ENCODE results near the gene APBB1IP. TPM values are rescaled to one million over a fixed set of nuclear protein-coding genes. Genes with fewer than 3 reads are reported as not detected.
"Not testable (repeated sequence)": the region's sequence is repeated elsewhere in the genome, so short reads cannot be mapped to it uniquely, and the experiment has no call there.

Gene APBB1IP
- polyA plus RNA-seq, 3 donors = 24.6 to 78.7 (median 45.4) TPM

DNA sequence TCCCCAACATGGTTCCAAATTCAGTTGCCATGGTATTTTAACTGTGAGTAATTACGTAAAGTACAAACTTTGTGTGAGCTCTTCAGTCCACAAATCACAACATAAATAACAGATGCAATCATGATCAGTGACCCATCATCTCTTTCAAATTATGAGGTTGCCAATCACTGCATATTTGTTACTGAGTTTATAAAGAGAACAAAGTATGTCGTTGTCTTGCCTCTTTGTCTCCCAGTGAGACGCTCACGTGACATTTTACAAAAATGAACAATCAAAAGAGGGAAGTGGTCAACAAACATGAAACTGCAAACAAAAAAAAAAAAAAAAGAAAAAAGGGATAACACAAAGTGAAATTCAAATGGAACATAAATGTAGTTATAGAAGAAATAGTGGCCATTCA, 136.6 kb downstream of the APBB1IP start:
- Histone ChIP-seq H3K36me3 (replicated peaks in 1 of 2; ENCODE audit: control insufficient read depth in 1 of 2, insufficient read depth in 2 of 2, low read length in 2 of 2) (peaks cover 10 to 14% of the 10 kb centered on the region in 2 donors), H3K4me2 (replicated peaks; ENCODE audit: extremely low read depth, low read length, poor library complexity, severe bottlenecking) (peak overlapping the region; percentile 30), H3K9me3 (replicated peaks in 1 of 2; ENCODE audit: control insufficient read depth in 1 of 2, insufficient read depth in 1 of 2, low read length in 2 of 2) (no peaks in the 10 kb centered on the region), H3K79me2 (ENCODE audit: insufficient read depth, low read length) (no peaks in the 10 kb centered on the region), H3K27ac (ENCODE audit: low read depth in 1 of 2, low read length in 2 of 2) (peak overlapping the region in 1 of 2 donors; percentile 76), H2AFZ (ENCODE audit: insufficient read depth, low read depth, low read length, poor library complexity, severe bottlenecking) (no peak overlapping the region), H3K9ac (ENCODE audit: insufficient read depth, low read length, poor library complexity, severe bottlenecking) (no peak overlapping the region), H3K27me3 (ENCODE audit: control insufficient read depth in 2 of 2, insufficient read depth in 2 of 2, low read length in 2 of 2) (no peaks in the 10 kb centered on the region), H3K4me3 (replicated peaks in 1 of 3; ENCODE audit: low read depth in 2 of 3, low read length in 3 of 3) (peak overlapping the region in 1 of 3 experiments; percentile 34), H3K4me1 (ENCODE audit: control insufficient read depth in 1 of 2, insufficient read depth in 2 of 2, low read length in 2 of 2) (peaks cover 22 to 26% of the 10 kb centered on the region in 2 donors), H4K20me1 (ENCODE audit: insufficient read depth, low read length) (peaks cover 14% of the 10 kb centered on the region)
- peak; percentile 71 to 78 (median 78) for DNase-seq
- WGBS (ENCODE audit: insufficient coverage) = no CpG with 5 or more reads among the region's 4 CpGs
- peaks cover 31% of the 10 kb centered on the region for H3K4me1 Mint-ChIP-seq
- H3K9me3 Mint-ChIP-seq = peaks cover 0 to 8% (median 3%) of the 10 kb centered on the region in 7 donors
- no peaks in the 10 kb centered on the region for H3K27me3 Mint-ChIP-seq (ENCODE audit: low read depth in 3 of 3)
- intact Hi-C loops (cut with micrococcal nuclease) = loop anchor here in 1 of 2 donors (5.0 kb wide), 1 partner anchor 743 kb away; no protein-coding TSS in a partner anchor
- H3K4me3 Mint-ChIP-seq = peak overlapping the region in 1 of 2 donors; percentile 66
- TF ChIP-seq, protein P1, sequence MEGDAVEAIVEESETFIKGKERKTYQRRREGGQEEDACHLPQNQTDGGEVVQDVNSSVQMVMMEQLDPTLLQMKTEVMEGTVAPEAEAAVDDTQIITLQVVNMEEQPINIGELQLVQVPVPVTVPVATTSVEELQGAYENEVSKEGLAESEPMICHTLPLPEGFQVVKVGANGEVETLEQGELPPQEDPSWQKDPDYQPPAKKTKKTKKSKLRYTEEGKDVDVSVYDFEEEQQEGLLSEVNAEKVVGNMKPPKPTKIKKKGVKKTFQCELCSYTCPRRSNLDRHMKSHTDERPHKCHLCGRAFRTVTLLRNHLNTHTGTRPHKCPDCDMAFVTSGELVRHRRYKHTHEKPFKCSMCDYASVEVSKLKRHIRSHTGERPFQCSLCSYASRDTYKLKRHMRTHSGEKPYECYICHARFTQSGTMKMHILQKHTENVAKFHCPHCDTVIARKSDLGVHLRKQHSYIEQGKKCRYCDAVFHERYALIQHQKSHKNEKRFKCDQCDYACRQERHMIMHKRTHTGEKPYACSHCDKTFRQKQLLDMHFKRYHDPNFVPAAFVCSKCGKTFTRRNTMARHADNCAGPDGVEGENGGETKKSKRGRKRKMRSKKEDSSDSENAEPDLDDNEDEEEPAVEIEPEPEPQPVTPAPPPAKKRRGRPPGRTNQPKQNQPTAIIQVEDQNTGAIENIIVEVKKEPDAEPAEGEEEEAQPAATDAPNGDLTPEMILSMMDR (IDR thresholded peaks at IDR 0.05) = no peak
- peaks cover 20 to 33% of the 10 kb centered on the region in 2 donors for H3K36me3 Mint-ChIP-seq
- H3K27ac Mint-ChIP-seq = peak overlapping the region; percentile 73 to 92 (median 84)

DNA sequence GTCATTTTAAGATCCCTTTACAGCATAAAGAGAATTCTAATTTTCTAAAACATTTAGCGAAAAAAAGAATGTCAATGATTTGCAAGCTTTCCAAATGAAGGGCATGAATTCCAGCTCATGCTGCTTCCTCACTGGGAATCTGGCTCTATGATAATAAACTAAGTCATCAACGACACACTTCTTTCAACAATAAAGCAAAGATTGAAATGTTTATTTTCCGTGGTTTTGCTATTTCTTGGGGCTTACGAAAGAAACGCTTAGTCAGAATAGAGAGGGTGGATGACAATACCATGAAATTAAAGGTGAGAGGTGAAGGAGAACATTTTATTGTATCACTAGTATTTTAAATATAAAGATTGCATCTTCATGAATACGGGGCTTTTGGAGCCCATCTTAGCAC, 140.2 kb downstream of the APBB1IP start:
- intact Hi-C loops (cut with micrococcal nuclease) = not testable (repeated sequence)

More for the DNA sequence above, 140.2 kb downstream of the APBB1IP start:
- H3K36me3 ChIP-seq (replicated peaks in 1 of 2; ENCODE audit: control insufficient read depth in 1 of 2, insufficient read depth in 2 of 2, low read length in 2 of 2); H3K4me3 ChIP-seq (replicated peaks in 1 of 3; ENCODE audit: low read depth in 2 of 3, low read length in 3 of 3); DNase-seq; H3K27ac ChIP-seq (ENCODE audit: low read depth in 1 of 2, low read length in 2 of 2); H3K79me2 ChIP-seq (ENCODE audit: insufficient read depth, low read length); H3K27me3 Mint-ChIP-seq (ENCODE audit: low read depth in 3 of 3); H3K36me3 Mint-ChIP-seq; H3K27me3 ChIP-seq (ENCODE audit: control insufficient read depth in 2 of 2, insufficient read depth in 2 of 2, low read length in 2 of 2); H3K9me3 Mint-ChIP-seq; H2AFZ ChIP-seq (ENCODE audit: insufficient read depth, low read depth, low read length, poor library complexity, severe bottlenecking); H4K20me1 ChIP-seq (ENCODE audit: insufficient read depth, low read length); H3K4me3 Mint-ChIP-seq; H3K4me2 ChIP-seq (replicated peaks; ENCODE audit: extremely low read depth, low read length, poor library complexity, severe bottlenecking); H3K9ac ChIP-seq (ENCODE audit: insufficient read depth, low read length, poor library complexity, severe bottlenecking); H3K27ac Mint-ChIP-seq; H3K9me3 ChIP-seq (replicated peaks in 1 of 2; ENCODE audit: control insufficient read depth in 1 of 2, insufficient read depth in 1 of 2, low read length in 2 of 2): not testable (repeated sequence)
- peaks cover 22% of the 10 kb centered on the region for H3K4me1 Mint-ChIP-seq
- WGBS (ENCODE audit: insufficient coverage) = 100% methylated on average over 1 of the region's 6 CpGs
- peaks cover 18 to 21% of the 10 kb centered on the region in 2 donors for H3K4me1 ChIP-seq (ENCODE audit: control insufficient read depth in 1 of 2, insufficient read depth in 2 of 2, low read length in 2 of 2)

Data from CD14-positive monocyte (primary cell).